ENCODE data around the gene ENPP6.

Gene ENPP6

GRCh38 chr4:184166736-184167135 lies 50.9 kb downstream of the ENPP6 start:
- Mint-ChIP-seq H3K4me3 (no peak overlapping the region), H3K36me3 (ENCODE audit: insufficient read depth) (peaks cover 5% of the 10 kb centered on the region), H3K9me3 (no peaks in the 10 kb centered on the region), H3K4me1 (ENCODE audit: low read depth in 2 of 2) (peaks cover 2 to 3% of the 10 kb centered on the region in 2 donors), H3K27ac (no peak overlapping the region), H3K27me3 (peaks cover 71 to 95% of the 10 kb centered on the region in 2 donors)
- DNase-seq (no peak), ATAC-seq (replicated peaks) (no peak)

DNA sequence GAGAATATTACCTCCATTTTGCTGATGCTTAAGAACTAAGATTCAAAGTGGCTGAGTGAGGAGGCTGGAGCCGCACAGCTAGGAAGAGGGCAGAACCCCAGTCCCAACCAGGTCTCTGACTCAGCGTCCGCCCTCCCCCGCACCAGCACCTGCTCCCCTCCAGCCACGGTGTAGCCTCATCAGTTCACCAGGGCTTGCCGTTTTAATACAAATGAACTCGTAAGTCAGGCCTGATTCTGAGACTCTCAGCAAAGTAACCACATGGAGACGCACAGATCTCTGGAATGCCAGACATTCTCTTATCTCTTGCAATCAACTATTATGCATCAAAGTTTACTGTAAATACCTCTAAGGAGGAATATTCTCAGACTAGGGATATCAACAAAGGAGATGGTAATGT lies 52.4 kb downstream of the ENPP6 start:
- ATAC-seq (replicated peaks) (no peak), DNase-seq (no peak)
- peaks cover 5% of the 10 kb centered on the region for H3K36me3 Mint-ChIP-seq (ENCODE audit: insufficient read depth)
- H3K9me3 Mint-ChIP-seq, result no peaks in the 10 kb centered on the region
- H3K4me1 Mint-ChIP-seq (ENCODE audit: low read depth in 2 of 2), result peaks cover 2 to 3% of the 10 kb centered on the region in 2 donors
- H3K4me3 Mint-ChIP-seq, result no peak overlapping the region
- peaks cover 69 to 95% of the 10 kb centered on the region in 2 donors for H3K27me3 Mint-ChIP-seq
- no peak overlapping the region for H3K27ac Mint-ChIP-seq

- ATAC-seq (replicated peaks) (no peak), DNase-seq (no peak)
- Mint-ChIP-seq H3K27me3 (peaks cover 58 to 86% of the 10 kb centered on the region in 2 donors), H3K4me3 (no peak overlapping the region), H3K36me3 (ENCODE audit: insufficient read depth) (no peaks in the 10 kb centered on the region), H3K27ac (no peak overlapping the region), H3K9me3 (no peaks in the 10 kb centered on the region), H3K4me1 (ENCODE audit: low read depth in 2 of 2) (peaks cover 0 to under 1% of the 10 kb centered on the region in 2 donors)
Measured at GRCh38 chr4:184163813-184164212, 53.9 kb downstream of the ENPP6 start.

- no peak overlapping the region for H3K4me3 Mint-ChIP-seq
- H3K27me3 Mint-ChIP-seq, result peaks cover 59 to 78% of the 10 kb centered on the region in 2 donors
- DNase-seq (no peak), ATAC-seq (replicated peaks) (no peak)
- H3K9me3 Mint-ChIP-seq, result no peaks in the 10 kb centered on the region
- no peaks in the 10 kb centered on the region for H3K36me3 Mint-ChIP-seq (ENCODE audit: insufficient read depth)
- H3K4me1 Mint-ChIP-seq (ENCODE audit: low read depth in 2 of 2), result no peaks in the 10 kb centered on the region
- no peak overlapping the region for H3K27ac Mint-ChIP-seq
Measured at GRCh38 chr4:184162596-184162995, 55.1 kb downstream of the ENPP6 start.

- DNase-seq (no peak), ATAC-seq (replicated peaks) (no peak)
- Mint-ChIP-seq H3K4me1 (ENCODE audit: low read depth in 2 of 2) (no peaks in the 10 kb centered on the region), H3K27ac (no peak overlapping the region), H3K4me3 (no peak overlapping the region), H3K36me3 (ENCODE audit: insufficient read depth) (no peaks in the 10 kb centered on the region), H3K9me3 (no peaks in the 10 kb centered on the region), H3K27me3 (peaks cover 35 to 46% of the 10 kb centered on the region in 2 donors)
Measured at GRCh38 chr4:184157322-184157721, 60.4 kb downstream of the ENPP6 start.

DNA sequence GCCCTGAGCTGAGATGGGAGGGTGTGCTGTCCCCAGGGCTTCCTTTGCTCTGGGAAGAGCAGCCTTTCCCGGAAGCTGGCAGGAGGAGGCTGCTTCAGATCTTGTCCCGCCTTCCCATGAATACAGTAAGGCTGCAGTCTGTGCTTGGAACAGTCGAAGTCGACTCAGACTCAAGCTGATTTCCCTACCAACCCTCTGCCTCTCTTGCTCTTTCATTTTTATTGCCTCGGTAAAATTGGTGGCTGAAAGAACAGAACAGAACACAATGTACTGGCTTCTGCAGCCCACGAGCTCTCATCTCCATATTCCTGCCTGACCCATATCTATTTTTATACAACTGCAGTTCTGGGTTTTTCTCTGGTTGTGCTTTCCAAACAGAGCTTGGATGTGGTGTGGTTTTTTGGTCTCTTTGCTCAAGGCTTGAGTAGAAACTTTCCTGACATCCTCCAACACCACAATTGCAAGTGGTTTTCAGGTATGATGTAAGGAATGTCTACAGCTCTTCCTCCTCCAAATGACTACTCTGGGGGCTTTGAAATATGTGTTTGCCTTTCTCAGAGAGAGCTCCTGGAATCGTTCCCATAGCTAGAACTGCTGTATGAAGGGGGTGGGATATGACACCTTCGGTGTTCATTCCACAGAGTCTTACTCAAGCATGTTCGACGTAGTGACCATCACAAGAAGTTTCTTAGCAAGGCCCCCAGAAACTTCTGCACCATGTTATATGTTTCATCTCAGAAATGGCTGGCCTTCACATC lies 61.3 kb downstream of the ENPP6 start:
- H3K27me3 Mint-ChIP-seq, result peaks cover 33 to 38% of the 10 kb centered on the region in 2 donors
- ATAC-seq (replicated peaks) (no peak), DNase-seq (no peak)
- H3K27ac Mint-ChIP-seq, result no peak overlapping the region
- no peaks in the 10 kb centered on the region for H3K9me3 Mint-ChIP-seq
- no peaks in the 10 kb centered on the region for H3K36me3 Mint-ChIP-seq (ENCODE audit: insufficient read depth)
- H3K4me3 Mint-ChIP-seq, result no peak overlapping the region
- no peaks in the 10 kb centered on the region for H3K4me1 Mint-ChIP-seq (ENCODE audit: low read depth in 2 of 2)

DNA sequence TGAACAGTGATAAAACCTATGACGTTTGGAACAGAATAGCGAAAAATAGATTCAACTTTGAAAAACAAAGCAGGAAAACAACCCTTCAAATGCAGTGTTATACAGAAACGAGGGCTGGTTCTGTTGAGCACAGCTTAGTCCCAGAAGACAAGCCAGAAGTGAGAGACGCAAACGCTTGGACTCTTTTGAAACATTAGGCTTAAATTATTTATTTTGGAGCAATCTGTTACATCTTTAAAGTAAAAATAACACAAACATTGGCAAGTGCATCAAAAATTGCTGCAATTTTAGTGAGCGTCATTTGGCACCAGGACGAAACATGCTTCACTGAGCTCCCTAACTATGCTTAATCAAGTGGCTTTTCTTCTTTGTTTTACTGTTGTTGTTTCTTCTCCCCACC lies 63.5 kb downstream of the ENPP6 start:
- Mint-ChIP-seq H3K4me1 (ENCODE audit: low read depth in 2 of 2) (no peaks in the 10 kb centered on the region), H3K9me3 (no peaks in the 10 kb centered on the region), H3K4me3 (no peak overlapping the region), H3K27me3 (peaks cover 21 to 29% of the 10 kb centered on the region in 2 donors), H3K36me3 (ENCODE audit: insufficient read depth) (no peaks in the 10 kb centered on the region), H3K27ac (no peak overlapping the region)
- ATAC-seq (replicated peaks) (no peak), DNase-seq (no peak)

DNA sequence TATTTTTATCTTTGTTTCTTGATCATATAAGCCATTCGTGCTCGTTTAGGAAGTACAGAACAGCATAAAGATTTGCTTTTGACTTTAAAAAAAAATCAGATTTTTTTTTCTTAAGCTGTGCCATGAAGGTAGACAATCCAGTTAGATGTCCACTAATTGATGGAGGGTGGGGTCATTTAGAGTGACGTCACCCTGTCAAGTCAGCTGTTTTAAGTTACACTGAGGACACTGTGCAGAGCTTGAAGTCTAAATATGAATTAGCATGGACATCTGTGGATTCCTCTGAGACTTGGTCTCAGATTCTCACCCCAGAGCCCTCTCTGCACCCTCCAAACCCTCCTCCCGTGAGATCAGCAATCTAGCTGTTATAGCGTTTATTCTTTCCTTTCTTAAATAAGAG lies 63.9 kb downstream of the ENPP6 start:
- Mint-ChIP-seq H3K9me3 (no peaks in the 10 kb centered on the region), H3K4me1 (ENCODE audit: low read depth in 2 of 2) (no peaks in the 10 kb centered on the region), H3K4me3 (no peak overlapping the region), H3K36me3 (ENCODE audit: insufficient read depth) (no peaks in the 10 kb centered on the region), H3K27me3 (peaks cover 17 to 25% of the 10 kb centered on the region in 2 donors), H3K27ac (no peak overlapping the region)
- no peak for DNase-seq
- no peak for ATAC-seq (replicated peaks)

DNA sequence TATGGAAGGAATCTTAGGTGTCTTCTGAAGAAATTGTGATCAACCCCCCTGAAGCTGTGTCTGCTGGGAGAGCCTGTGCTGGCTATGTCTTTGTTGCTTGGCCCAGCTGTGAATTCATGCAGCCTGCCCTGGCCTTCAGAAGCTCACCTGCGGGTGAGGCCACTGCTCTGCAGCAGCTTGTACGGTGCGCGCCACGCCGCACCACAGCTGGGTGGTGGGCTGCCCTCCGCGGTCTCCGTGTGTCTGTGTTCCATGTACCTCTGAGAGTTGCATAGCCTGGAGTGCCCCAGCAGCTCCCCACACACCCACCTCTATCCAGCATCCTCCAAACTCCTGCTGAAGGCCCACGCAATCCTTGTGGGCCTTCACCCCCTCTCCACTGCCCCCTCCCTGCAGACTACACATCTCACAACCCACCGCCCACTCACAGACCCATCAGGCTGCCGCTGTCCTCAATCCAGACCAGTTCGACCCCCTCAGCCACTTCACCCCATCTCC lies 65.6 kb downstream of the ENPP6 start:
- no peak for ATAC-seq (replicated peaks)
- Mint-ChIP-seq H3K4me3 (no peak overlapping the region), H3K27ac (no peak overlapping the region)

GRCh38 chr4:184150102-184150839 lies 67.4 kb downstream of the ENPP6 start:
- Mint-ChIP-seq H3K27ac (no peak overlapping the region), H3K36me3 (ENCODE audit: insufficient read depth) (peaks cover 3% of the 10 kb centered on the region), H3K9me3 (no peaks in the 10 kb centered on the region), H3K27me3 (peaks cover 21 to 43% of the 10 kb centered on the region in 2 donors), H3K4me1 (ENCODE audit: low read depth in 2 of 2) (no peaks in the 10 kb centered on the region), H3K4me3 (no peak overlapping the region)
- ATAC-seq (replicated peaks), result no peak
- no peak for DNase-seq

More for the DNA sequence above, 65.6 kb downstream of the ENPP6 start:
- H3K9me3 Mint-ChIP-seq, result no peaks in the 10 kb centered on the region
- peaks cover 25 to 27% of the 10 kb centered on the region in 2 donors for H3K27me3 Mint-ChIP-seq
- H3K4me1 Mint-ChIP-seq (ENCODE audit: low read depth in 2 of 2), result no peaks in the 10 kb centered on the region
- H3K36me3 Mint-ChIP-seq (ENCODE audit: insufficient read depth), result peaks cover 3% of the 10 kb centered on the region
- DNase-seq, result no peak

GRCh38 chr4:184148738-184149637 lies 68.7 kb downstream of the ENPP6 start:
- Mint-ChIP-seq H3K27ac (no peak overlapping the region), H3K36me3 (ENCODE audit: insufficient read depth) (peaks cover 3% of the 10 kb centered on the region), H3K4me3 (no peak overlapping the region), H3K27me3 (peaks cover 31 to 55% of the 10 kb centered on the region in 2 donors), H3K4me1 (ENCODE audit: low read depth in 2 of 2) (no peaks in the 10 kb centered on the region), H3K9me3 (no peaks in the 10 kb centered on the region)
- DNase-seq (no peak), ATAC-seq (replicated peaks) (no peak)

- no peak for DNase-seq
- Mint-ChIP-seq H3K9me3 (no peaks in the 10 kb centered on the region), H3K27me3 (peaks cover 38 to 64% of the 10 kb centered on the region in 2 donors), H3K4me3 (no peak overlapping the region), H3K27ac (no peak overlapping the region), H3K4me1 (ENCODE audit: low read depth in 2 of 2) (no peaks in the 10 kb centered on the region), H3K36me3 (ENCODE audit: insufficient read depth) (peaks cover 3% of the 10 kb centered on the region)
- no peak for ATAC-seq (replicated peaks)
Measured at GRCh38 chr4:184147858-184148737, 69.6 kb downstream of the ENPP6 start.
